Liver (tissue), 9 donors: Measurements from ENCODE around the gene SMCO4. TPM values are rescaled to one million over a fixed set of nuclear protein-coding genes. Genes with fewer than 3 reads are reported as not detected.
A peak's percentile ranks its signal among the peaks of the same experiment; 100 is the strongest.

Experiments
- DNase-seq: peaks from one replicate; pipeline ENCODE4 v3.0.0-alpha.2; 2017; ENCODE audit warnings: low spot score
- H3K27ac ChIP-seq, 2 donors: one replicate each; pipeline ENCODE4 v1.7.0; 2013; ENCODE audit warnings: inconsistent platforms in 2 of 2, low read length in 2 of 2, control low read depth in 1 of 2, low read depth in 1 of 2, mild to moderate bottlenecking in 1 of 2
- H3K27me3 ChIP-seq, 4 donors: one replicate each; pipeline versions ENCODE4 v1.6.1 to v1.7.0; 2013; ENCODE audit warnings: low read length in 3 of 4, inconsistent platforms in 1 of 4, mild to moderate bottlenecking in 1 of 4, moderate library complexity in 1 of 4; ENCODE audit not compliant: control insufficient read depth in 4 of 4, insufficient read depth in 4 of 4
- H3K36me3 ChIP-seq, 4 donors: one replicate each; pipeline versions ENCODE4 v1.6.1 to v1.7.0; 2013; ENCODE audit warnings: low read length in 3 of 4, mild to moderate bottlenecking in 3 of 4, low read depth in 1 of 4, moderate library complexity in 1 of 4; ENCODE audit not compliant: control insufficient read depth in 4 of 4, insufficient read depth in 3 of 4
- H3K4me1 ChIP-seq, 4 donors: one replicate each; pipeline versions ENCODE4 v1.6.1 to v1.7.0; 2013; ENCODE audit warnings: low read length in 3 of 4, mild to moderate bottlenecking in 3 of 4, moderate library complexity in 1 of 4; ENCODE audit not compliant: control insufficient read depth in 4 of 4, insufficient read depth in 4 of 4
- H3K4me3 ChIP-seq, 3 donors: one replicate each; pipeline versions ENCODE4 v1.6.1 to v1.7.0; 2013; ENCODE audit warnings: low read length in 3 of 3, control low read depth in 1 of 3, low read depth in 1 of 3, mild to moderate bottlenecking in 1 of 3
- H3K9ac ChIP-seq, 2 donors: one replicate each; pipeline ENCODE4 v1.7.0; 2013; ENCODE audit warnings: low read length in 2 of 2, mild to moderate bottlenecking in 2 of 2, moderate library complexity in 2 of 2, control low read depth in 1 of 2, low read depth in 1 of 2
- H3K9me3 ChIP-seq, 4 donors: one replicate each; pipeline versions ENCODE4 v1.6.1 to v1.7.0; 2013; ENCODE audit warnings: low read length in 3 of 4; ENCODE audit not compliant: control insufficient read depth in 4 of 4
- ATF3 ChIP-seq: IDR thresholded peaks from 2 replicates; pipeline ENCODE4 v1.6.1; 2016; ENCODE audit warnings: antibody characterized with exemption
- EGR1 ChIP-seq, 2 donors: IDR thresholded peaks; 2 replicates each; pipeline ENCODE4 v1.6.1; 2016 to 2018; ENCODE audit warnings: antibody characterized with exemption in 2 of 2, low read depth in 2 of 2
- FOXA2 ChIP-seq: IDR thresholded peaks from 2 replicates; pipeline ENCODE4 v1.6.1; 2016; ENCODE audit warnings: antibody characterized with exemption
- GABPA ChIP-seq, 2 donors: IDR thresholded peaks in 1 of 2; conservative IDR thresholded peaks in 1 of 2; 2 replicates each; pipeline ENCODE4 v1.6.1; 2016; ENCODE audit warnings: antibody characterized with exemption in 2 of 2, mild to moderate bottlenecking in 1 of 2, moderate library complexity in 1 of 2
- HNF4A ChIP-seq, 2 donors: conservative IDR thresholded peaks; 2 replicates each; pipeline ENCODE4 v1.6.1; 2016; ENCODE audit warnings: antibody characterized with exemption in 2 of 2, mild to moderate bottlenecking in 2 of 2
- HNF4G ChIP-seq: IDR thresholded peaks from 2 replicates; pipeline ENCODE4 v1.6.1; 2016; ENCODE audit warnings: antibody characterized with exemption
- NR2F2 ChIP-seq: IDR thresholded peaks from 2 replicates; pipeline ENCODE4 v1.6.1; 2016; ENCODE audit warnings: antibody characterized with exemption
- RAD21 ChIP-seq, 2 donors: IDR thresholded peaks; 2 replicates each; pipeline ENCODE4 v1.6.1; 2016; ENCODE audit warnings: antibody characterized with exemption in 2 of 2, mild to moderate bottlenecking in 2 of 2
- SP1 ChIP-seq: IDR thresholded peaks from 2 replicates; pipeline ENCODE4 v1.6.1; 2018; ENCODE audit warnings: antibody characterized with exemption, mild to moderate bottlenecking
- YY1 ChIP-seq: IDR thresholded peaks from 2 replicates; pipeline ENCODE4 v1.6.1; 2016; ENCODE audit warnings: antibody characterized with exemption, mild to moderate bottlenecking
- WGBS: extraction: QIAGEN DNeasy Blood & Tissue Kit; methylation state at CpG from one replicate; pipeline ENCODE4 v1.1.7; 2013; 5-methylcytosine and 5-hydroxymethylcytosine counted together
- polyA plus RNA-seq, 2 donors: library from polyadenylated mRNA; stranded (reverse) in 1 of 2; unstranded in 1 of 2; fragments of 200-250 nt in 1 of 2; fragments of >200 nt in 1 of 2; fragmentation: Nextera tagmentation in 1 of 2; extraction: Ambion mirVana in 1 of 2; gene quantifications; one replicate each; pipeline versions ENCODE4 v1.2.1 to v1.2.3, GENCODE V29; 2013 to 2015
- total RNA-seq, 2 donors: library from RNA; depleted of rRNA; stranded (reverse); fragments of >200 nt; gene quantifications; one replicate each; pipeline ENCODE4 v1.2.3, GENCODE V29; 2014
- TF ChIP-seq, protein P1 (sequence below): IDR thresholded peaks from 2 replicates; pipeline ENCODE4 v1.6.1; 2016; ENCODE audit warnings: antibody characterized with exemption, mild to moderate bottlenecking
- TF ChIP-seq, protein P2 (sequence below): IDR thresholded peaks from 2 replicates; pipeline ENCODE4 v1.6.1; 2016; ENCODE audit warnings: antibody characterized with exemption
- TF ChIP-seq, protein P3 (sequence below): fragments of 150-350 bp; IDR thresholded peaks from 2 replicates; pipeline ENCODE4 v1.5.1; 2017; ENCODE audit warnings: improper control_type of control experiment, low read depth, low read length; ENCODE audit not compliant: missing input control
- TF ChIP-seq, protein P4 (sequence below): IDR thresholded peaks from 2 replicates; pipeline ENCODE4 v1.6.1; 2016; ENCODE audit warnings: antibody characterized with exemption
- donor health status: healthy.
- donor health status: healthy.
- donor health status: healthy.
- donor health status: healthy.
- donor health status: healthy.

Gene SMCO4
- total and polyA plus RNA-seq, 4 donors, result 21.2 to 98.8 (median 47.9) TPM

GRCh38 chr11:93510196-93510873 lies 32.9 kb downstream of the SMCO4 start:
- no peak for DNase-seq
- no peak overlapping the region for H3K9ac ChIP-seq
- no peak overlapping the region for H3K4me3 ChIP-seq
- WGBS, result 89% methylated on average over 3 of the region's 3 CpGs
- no peaks in the 10 kb centered on the region for H3K36me3 ChIP-seq
- H3K27ac ChIP-seq, result no peak overlapping the region
- H3K27me3 ChIP-seq, result no peaks in the 10 kb centered on the region
- H3K9me3 ChIP-seq, result no peaks in the 10 kb centered on the region
- peaks cover 4 to 24% (median 22%) of the 10 kb centered on the region in 4 donors for H3K4me1 ChIP-seq
- TF ChIP-seq HNF4G, result no peak
- TF ChIP-seq, protein P1, sequence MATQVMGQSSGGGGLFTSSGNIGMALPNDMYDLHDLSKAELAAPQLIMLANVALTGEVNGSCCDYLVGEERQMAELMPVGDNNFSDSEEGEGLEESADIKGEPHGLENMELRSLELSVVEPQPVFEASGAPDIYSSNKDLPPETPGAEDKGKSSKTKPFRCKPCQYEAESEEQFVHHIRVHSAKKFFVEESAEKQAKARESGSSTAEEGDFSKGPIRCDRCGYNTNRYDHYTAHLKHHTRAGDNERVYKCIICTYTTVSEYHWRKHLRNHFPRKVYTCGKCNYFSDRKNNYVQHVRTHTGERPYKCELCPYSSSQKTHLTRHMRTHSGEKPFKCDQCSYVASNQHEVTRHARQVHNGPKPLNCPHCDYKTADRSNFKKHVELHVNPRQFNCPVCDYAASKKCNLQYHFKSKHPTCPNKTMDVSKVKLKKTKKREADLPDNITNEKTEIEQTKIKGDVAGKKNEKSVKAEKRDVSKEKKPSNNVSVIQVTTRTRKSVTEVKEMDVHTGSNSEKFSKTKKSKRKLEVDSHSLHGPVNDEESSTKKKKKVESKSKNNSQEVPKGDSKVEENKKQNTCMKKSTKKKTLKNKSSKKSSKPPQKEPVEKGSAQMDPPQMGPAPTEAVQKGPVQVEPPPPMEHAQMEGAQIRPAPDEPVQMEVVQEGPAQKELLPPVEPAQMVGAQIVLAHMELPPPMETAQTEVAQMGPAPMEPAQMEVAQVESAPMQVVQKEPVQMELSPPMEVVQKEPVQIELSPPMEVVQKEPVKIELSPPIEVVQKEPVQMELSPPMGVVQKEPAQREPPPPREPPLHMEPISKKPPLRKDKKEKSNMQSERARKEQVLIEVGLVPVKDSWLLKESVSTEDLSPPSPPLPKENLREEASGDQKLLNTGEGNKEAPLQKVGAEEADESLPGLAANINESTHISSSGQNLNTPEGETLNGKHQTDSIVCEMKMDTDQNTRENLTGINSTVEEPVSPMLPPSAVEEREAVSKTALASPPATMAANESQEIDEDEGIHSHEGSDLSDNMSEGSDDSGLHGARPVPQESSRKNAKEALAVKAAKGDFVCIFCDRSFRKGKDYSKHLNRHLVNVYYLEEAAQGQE, result no peak
- TF ChIP-seq, protein P2, sequence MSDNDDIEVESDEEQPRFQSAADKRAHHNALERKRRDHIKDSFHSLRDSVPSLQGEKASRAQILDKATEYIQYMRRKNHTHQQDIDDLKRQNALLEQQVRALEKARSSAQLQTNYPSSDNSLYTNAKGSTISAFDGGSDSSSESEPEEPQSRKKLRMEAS, result no peak
- TF ChIP-seq YY1, result no peak
- no peak for TF ChIP-seq GABPA (IDR thresholded peaks at IDR 0.05 in 1 of 2, conservative IDR thresholded peaks at IDR 0.05 in 1 of 2)
- TF ChIP-seq FOXA2, result no peak
- TF ChIP-seq, protein P3, sequence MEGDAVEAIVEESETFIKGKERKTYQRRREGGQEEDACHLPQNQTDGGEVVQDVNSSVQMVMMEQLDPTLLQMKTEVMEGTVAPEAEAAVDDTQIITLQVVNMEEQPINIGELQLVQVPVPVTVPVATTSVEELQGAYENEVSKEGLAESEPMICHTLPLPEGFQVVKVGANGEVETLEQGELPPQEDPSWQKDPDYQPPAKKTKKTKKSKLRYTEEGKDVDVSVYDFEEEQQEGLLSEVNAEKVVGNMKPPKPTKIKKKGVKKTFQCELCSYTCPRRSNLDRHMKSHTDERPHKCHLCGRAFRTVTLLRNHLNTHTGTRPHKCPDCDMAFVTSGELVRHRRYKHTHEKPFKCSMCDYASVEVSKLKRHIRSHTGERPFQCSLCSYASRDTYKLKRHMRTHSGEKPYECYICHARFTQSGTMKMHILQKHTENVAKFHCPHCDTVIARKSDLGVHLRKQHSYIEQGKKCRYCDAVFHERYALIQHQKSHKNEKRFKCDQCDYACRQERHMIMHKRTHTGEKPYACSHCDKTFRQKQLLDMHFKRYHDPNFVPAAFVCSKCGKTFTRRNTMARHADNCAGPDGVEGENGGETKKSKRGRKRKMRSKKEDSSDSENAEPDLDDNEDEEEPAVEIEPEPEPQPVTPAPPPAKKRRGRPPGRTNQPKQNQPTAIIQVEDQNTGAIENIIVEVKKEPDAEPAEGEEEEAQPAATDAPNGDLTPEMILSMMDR, result no peak
- TF ChIP-seq SP1, result no peak
- TF ChIP-seq, protein P4, sequence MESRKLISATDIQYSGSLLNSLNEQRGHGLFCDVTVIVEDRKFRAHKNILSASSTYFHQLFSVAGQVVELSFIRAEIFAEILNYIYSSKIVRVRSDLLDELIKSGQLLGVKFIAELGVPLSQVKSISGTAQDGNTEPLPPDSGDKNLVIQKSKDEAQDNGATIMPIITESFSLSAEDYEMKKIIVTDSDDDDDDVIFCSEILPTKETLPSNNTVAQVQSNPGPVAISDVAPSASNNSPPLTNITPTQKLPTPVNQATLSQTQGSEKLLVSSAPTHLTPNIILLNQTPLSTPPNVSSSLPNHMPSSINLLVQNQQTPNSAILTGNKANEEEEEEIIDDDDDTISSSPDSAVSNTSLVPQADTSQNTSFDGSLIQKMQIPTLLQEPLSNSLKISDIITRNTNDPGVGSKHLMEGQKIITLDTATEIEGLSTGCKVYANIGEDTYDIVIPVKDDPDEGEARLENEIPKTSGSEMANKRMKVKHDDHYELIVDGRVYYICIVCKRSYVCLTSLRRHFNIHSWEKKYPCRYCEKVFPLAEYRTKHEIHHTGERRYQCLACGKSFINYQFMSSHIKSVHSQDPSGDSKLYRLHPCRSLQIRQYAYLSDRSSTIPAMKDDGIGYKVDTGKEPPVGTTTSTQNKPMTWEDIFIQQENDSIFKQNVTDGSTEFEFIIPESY, result no peak

DNA sequence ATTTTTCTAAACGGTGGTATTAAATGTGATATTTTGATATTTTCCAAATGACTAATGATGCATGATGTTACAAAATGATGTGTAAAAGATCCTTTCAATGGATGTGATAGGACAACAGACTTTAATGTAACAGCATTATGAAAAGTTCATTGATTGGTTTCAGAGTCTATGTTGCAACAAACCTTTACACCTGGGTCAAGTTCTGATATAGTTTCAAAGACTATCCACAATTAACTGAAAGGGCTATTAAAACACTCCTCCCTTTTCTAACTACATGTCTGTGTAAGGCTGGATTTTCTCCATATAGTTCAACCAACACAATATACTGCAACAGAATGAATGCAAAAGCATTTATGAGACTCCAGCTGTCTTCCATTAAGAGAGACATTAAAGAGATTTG lies 35.7 kb downstream of the SMCO4 start:
- Histone ChIP-seq H3K36me3 (peaks cover 0 to 3% (median 1%) of the 10 kb centered on the region in 4 donors), H3K4me1 (peaks cover 8 to 50% (median 40%) of the 10 kb centered on the region in 4 donors), H3K27ac (peak overlapping the region in 1 of 2 donors; percentile 44), H3K9me3 (no peaks in the 10 kb centered on the region), H3K27me3 (no peaks in the 10 kb centered on the region), H3K9ac (no peak overlapping the region), H3K4me3 (no peak overlapping the region)
- no peak for DNase-seq
- WGBS, result 59% methylated on average over 1 of the region's 1 CpG
- TF ChIP-seq YY1 (peak; percentile 23), FOXA2 (no peak), HNF4A (conservative IDR thresholded peaks at IDR 0.05) (peak; percentile 92 to 93), EGR1 (IDR thresholded peaks at IDR 0.05; ENCODE audit: low read depth in 2 of 2) (no peak), RAD21 (IDR thresholded peaks at IDR 0.05) (no peak), ATF3 (no peak), GABPA (IDR thresholded peaks at IDR 0.05 in 1 of 2, conservative IDR thresholded peaks at IDR 0.05 in 1 of 2) (no peak), NR2F2 (no peak)
- TF ChIP-seq, protein P1, result no peak
- TF ChIP-seq, protein P4, result peak; percentile 21
